Measurements from ENCODE around the gene TMEM91.
"Not testable (repeated sequence)": the region's sequence is repeated elsewhere in the genome, so short reads cannot be mapped to it uniquely, and the experiment has no call there.

The TMEM91 gene

DNA sequence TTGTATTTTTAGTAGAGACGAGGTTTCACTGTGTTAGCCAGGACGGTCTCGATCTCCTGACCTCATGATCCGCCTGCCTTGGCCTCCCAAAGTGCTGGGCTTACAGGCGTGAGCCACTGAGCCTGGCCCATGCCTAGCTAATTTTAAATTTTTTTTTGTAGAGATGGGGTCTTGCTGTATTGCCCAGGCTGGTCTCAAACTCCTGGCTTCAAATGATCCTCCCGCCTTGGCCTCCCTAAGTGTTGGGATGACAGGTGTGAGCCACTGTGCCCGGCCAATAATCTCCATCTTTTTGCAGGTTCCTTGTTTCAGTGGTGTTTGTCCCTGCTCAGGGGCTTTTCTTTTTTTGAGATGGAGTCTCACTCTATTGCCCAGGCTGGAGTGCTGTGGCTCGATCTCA, 5.2 kb downstream of the TMEM91 start:
- not testable (repeated sequence) for DNase-seq

GRCh38 chr19:41384351-41384750, 8.0 kb downstream of the TMEM91 start:
- no peak for DNase-seq

GRCh38 chr19:41386442-41386841, 10.1 kb downstream of the TMEM91 start:
- DNase-seq, result no peak

DNA sequence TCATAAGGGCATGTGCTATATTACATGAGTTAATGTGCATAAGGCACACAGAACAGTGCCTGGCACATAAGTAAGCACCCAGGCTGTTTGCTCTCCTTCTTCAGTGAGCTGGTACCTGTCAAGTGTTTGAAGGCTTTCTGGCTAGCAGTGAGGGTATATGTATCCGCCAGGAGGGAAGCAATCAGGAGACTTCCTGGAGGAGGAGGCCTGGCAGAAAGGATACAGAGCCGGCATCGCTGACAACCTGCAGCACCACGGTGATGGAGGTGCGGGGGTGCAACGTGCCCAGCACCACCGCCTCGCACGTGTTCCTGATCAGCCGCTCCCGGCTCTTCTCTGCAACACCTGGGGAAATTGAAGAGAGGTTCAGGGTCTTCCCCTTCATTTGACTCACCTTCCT, 15.3 kb downstream of the TMEM91 start:
- DNase-seq, result no peak

- DNase-seq, result no peak
Measured at GRCh38 chr19:41392775-41393174, 16.4 kb downstream of the TMEM91 start.

DNA sequence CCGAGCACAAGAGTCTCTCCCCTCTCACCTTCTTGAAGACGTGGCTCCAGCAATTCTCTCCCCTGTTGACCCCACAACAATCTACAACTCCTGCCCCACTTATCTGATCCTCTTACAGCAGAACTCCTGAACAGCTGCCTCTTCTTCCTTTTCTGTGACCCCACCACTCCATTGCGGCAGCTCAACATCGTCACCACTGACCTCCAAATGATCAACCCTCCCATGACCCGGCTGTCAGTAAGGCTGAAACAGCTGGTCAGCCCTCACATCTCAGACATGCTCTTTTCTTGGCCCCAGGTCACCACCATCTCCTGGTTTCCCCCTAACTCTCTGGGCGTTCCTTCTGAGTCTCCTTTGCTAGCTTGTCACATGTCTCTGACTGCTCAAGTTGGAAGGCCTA, 19.0 kb downstream of the TMEM91 start:
- no peak for DNase-seq

- peak; percentile 99 to 100 for DNase-seq
Measured at GRCh38 chr19:41397086-41398049, 21.0 kb downstream of the TMEM91 start, which contains the start of the genes BCKDHA and EXOSC5. BCKDHA (plus strand) TSS chr19:41397818; CDS start chr19:41397828, 10 bp downstream. EXOSC5 (minus strand) TSS chr19:41397359; CDS start chr19:41397328, 31 bp downstream.

- no peak for DNase-seq
Measured at GRCh38 chr19:41398050-41398418, 21.7 kb downstream of the TMEM91 start.

DNA sequence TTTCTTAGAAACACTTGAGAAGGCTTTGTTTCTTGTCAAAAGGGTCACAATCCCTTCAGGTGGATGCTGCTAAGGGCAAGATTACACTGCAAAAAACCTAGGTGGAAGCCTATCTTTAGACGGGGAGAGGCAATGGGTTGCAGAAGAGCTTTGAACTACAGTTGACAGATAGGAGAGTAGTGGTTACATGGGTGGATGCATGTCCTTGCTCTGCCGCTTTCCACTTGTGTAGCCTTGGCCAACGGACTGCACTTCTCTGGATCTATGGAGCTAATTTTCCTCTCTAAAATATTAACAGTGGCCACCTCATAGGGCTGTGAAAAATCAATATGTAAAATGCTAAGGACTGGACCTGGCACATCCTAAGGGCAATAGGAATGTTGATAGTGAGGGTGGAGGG, 22.3 kb downstream of the TMEM91 start:
- no peak for DNase-seq

GRCh38 chr19:41399091-41399490, 22.8 kb downstream of the TMEM91 start:
- no peak for DNase-seq

- DNase-seq, result no peak
Measured at GRCh38 chr19:41399525-41399924, 23.2 kb downstream of the TMEM91 start.

DNA sequence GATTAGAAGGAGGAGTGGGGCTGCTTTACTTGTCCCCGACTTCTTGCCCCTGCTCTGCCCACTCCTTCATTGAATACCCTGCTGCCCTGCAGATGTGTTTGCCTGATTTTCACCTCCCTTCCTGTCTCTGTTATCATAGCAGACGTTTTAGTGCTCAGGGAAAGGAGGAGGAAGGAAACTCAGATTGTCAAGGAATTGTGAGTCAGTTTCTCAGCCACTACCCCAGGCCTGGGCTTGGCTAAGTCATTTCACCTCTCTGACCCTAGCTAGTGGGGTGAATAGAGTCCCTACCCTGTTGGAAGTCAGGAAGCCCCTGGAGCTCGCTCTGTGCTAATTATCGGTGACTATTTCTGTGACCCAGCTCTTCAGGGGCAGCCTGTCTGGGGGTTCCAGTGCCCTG, 25.1 kb downstream of the TMEM91 start:
- no peak for DNase-seq

DNA sequence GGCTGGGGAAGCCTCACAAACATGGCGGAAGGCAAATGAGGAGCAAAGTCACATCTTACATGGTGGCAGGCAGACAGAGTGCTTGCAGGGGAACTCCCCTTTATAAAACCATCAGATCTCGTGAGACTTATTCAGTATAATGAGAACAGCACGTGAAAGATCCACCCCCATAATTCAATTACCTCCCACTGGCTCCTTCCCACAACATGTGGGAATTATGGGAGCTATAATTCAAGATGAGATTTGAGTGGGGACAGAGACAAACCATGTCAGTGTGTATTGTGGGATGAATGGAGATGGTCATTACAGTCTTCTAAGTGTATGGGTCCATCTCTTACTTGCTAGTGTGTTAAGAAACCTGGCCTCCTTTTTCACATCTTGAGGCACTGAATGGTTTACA, 25.7 kb downstream of the TMEM91 start:
- DNase-seq, result no peak

- no peak for DNase-seq
Measured at GRCh38 chr19:41403181-41403970, 27.0 kb downstream of the TMEM91 start.

- DNase-seq, result no peak
Measured at GRCh38 chr19:41405776-41406175, 29.4 kb downstream of the TMEM91 start.

- DNase-seq, result no peak
Measured at GRCh38 chr19:41407271-41407670, 30.9 kb downstream of the TMEM91 start.

DNA sequence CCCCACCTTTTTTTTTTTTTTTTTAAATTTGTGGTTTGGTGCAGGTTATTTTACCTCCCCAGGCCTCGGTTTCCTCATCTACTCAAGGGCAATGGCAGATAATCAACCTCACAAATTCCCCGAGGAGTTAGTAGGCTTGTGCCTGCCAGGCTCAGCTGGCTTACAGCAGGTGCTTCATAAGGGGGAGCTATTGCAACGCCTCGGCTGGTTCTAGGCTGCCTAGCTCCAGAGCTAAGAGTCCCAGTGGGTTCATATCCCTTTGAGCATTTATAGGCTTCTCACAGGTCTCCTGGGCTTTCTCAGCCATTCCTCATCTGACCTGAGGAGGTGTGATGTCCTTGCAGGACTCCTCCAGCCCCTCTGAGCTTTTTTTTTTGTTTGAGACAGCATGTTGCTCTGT, 31.9 kb downstream of the TMEM91 start:
- DNase-seq, result no peak

GRCh38 chr19:41408846-41409245, 32.5 kb downstream of the TMEM91 start:
- not testable (repeated sequence) for DNase-seq

GRCh38 chr19:41409288-41409687, 33.0 kb downstream of the TMEM91 start:
- DNase-seq, result no peak

DNA sequence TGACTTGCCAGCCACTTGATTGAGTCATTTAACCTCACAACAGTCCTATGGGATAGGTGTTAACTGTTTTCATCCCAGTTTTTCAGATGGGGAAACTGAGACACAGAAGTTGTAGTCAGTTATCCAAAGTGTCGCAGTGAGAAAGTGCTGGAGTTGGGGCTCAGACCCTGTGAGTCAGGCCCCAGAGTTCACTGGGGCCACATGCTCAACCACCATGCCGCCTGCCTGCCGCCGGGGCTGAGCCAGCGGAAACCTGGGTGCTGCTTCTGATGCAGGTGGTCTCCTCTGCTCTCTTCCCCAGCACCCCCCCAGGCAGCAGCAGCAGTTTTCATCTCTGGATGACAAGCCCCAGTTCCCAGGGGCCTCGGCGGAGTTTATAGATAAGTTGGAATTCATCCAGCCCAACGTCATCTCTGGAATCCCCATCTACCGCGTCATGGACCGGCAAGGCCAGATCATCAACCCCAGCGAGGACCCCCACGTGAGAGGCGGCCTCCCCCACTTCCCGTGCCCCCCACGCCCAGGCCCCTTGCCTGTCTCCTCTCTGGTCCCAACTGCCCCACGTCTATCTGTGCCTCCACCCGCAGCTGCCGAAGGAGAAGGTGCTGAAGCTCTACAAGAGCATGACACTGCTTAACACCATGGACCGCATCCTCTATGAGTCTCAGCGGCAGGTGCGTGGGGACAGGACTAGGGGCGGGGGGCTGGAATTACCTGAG, 34.2 kb downstream of the TMEM91 start:
- DNase-seq, result no peak

- DNase-seq, result no peak
Measured at GRCh38 chr19:41411100-41411967, 35.0 kb downstream of the TMEM91 start.

- no peak for DNase-seq
Measured at GRCh38 chr19:41411968-41412265, 35.6 kb downstream of the TMEM91 start.
